ENCODE results near the gene ZSCAN23. TPM values are rescaled to one million over a fixed set of nuclear protein-coding genes. Genes with fewer than 3 reads are reported as not detected.

The ZSCAN23 gene
- total and polyA plus RNA-seq, 9 of the 15 experiments (the other 6 are each of a cell fraction or from before 2014, with no cell fraction given) = 0.05 to 0.29 (median 0.21) TPM; not detected in 1

DNA sequence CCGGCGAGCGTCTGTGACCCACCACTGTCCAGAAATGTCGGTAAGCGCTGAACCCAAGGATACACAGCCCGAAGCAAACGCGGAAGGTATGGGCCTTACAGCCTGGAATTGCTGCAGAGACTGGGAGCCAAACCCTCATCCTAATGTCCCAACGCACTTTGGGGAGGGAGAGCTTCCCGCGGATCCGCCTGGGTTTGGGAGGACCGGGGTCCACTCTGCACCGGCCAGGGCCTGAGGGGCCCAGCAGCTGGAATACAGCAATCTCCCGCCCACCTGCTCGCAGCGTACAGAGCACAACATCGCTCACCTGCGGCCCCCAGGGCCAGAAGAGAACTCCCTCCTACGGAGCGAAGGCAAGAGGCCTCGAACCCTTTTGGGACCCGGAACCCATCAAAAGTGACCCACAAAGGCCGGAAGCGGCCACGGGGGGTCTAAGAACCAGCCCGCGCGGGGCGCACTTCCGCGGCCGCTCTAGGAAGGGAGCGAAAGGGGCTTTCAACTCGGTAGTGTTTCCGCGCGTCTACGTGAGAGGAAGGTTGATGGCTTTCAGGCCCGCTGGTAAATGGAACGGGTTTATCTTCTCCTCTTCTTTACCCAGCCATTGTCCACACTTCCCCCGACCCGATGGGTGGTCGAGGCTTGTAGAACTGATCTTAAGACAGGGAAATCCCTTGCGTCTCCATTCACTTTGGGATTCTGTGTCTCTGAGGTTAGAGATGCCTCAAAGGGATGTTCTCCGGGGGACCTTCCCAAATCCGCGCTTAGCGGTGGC, 43.8 kb downstream of the ZSCAN23 start, which contains the start of gene ZSCAN12 (continued):
- TF ChIP-seq, protein P1, sequence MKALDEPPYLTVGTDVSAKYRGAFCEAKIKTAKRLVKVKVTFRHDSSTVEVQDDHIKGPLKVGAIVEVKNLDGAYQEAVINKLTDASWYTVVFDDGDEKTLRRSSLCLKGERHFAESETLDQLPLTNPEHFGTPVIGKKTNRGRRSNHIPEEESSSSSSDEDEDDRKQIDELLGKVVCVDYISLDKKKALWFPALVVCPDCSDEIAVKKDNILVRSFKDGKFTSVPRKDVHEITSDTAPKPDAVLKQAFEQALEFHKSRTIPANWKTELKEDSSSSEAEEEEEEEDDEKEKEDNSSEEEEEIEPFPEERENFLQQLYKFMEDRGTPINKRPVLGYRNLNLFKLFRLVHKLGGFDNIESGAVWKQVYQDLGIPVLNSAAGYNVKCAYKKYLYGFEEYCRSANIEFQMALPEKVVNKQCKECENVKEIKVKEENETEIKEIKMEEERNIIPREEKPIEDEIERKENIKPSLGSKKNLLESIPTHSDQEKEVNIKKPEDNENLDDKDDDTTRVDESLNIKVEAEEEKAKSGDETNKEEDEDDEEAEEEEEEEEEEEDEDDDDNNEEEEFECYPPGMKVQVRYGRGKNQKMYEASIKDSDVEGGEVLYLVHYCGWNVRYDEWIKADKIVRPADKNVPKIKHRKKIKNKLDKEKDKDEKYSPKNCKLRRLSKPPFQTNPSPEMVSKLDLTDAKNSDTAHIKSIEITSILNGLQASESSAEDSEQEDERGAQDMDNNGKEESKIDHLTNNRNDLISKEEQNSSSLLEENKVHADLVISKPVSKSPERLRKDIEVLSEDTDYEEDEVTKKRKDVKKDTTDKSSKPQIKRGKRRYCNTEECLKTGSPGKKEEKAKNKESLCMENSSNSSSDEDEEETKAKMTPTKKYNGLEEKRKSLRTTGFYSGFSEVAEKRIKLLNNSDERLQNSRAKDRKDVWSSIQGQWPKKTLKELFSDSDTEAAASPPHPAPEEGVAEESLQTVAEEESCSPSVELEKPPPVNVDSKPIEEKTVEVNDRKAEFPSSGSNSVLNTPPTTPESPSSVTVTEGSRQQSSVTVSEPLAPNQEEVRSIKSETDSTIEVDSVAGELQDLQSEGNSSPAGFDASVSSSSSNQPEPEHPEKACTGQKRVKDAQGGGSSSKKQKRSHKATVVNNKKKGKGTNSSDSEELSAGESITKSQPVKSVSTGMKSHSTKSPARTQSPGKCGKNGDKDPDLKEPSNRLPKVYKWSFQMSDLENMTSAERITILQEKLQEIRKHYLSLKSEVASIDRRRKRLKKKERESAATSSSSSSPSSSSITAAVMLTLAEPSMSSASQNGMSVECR (CRISPR knock-in tag; IDR thresholded peaks at IDR 0.05) = peak; percentile 69; the same call in 1 of the 2 replicates
- TF ChIP-seq NR2C2 (CRISPR knock-in tag; IDR thresholded peaks at IDR 0.05) (peak; percentile 89), NR2C2 (tag; IDR thresholded peaks at IDR 0.05) (peak; percentile 97), MAZ (CRISPR knock-in tag; conservative IDR thresholded peaks at IDR 0.05 in 1 of 2, IDR thresholded peaks at IDR 0.05 in 1 of 2) (peak; percentile 93 to 98; a peak in 3 of 4 replicates), FIP1L1 (IDR thresholded peaks at IDR 0.05; ENCODE audit: low read depth, low read length, poor library complexity, severe bottlenecking) (peak; percentile 42), LEF1 (IDR thresholded peaks at IDR 0.05) (no peak), PRDM10 (IDR thresholded peaks at IDR 0.05; ENCODE audit: partially characterized antibody) (peak; percentile 40), ZNF644 (tag; IDR thresholded peaks at IDR 0.05; ENCODE audit: low read depth) (no peak), SP2 (IDR thresholded peaks at IDR 0.05; ENCODE audit: extremely low read depth, low read depth, low read length, poor library complexity, severe bottlenecking) (peak; percentile 99), CGGBP1 (CRISPR knock-in tag; IDR thresholded peaks at IDR 0.05) (no peak; the same call in 1 of the 2 replicates), ZNF197 (CRISPR knock-in tag; IDR thresholded peaks at IDR 0.05; ENCODE audit: low read depth) (no peak), DIDO1 (tag; IDR thresholded peaks at IDR 0.05; ENCODE audit: low read depth) (peak; percentile 97), SMARCA4 (IDR thresholded peaks at IDR 0.05) (no peak)
- TF ChIP-seq, protein P2, sequence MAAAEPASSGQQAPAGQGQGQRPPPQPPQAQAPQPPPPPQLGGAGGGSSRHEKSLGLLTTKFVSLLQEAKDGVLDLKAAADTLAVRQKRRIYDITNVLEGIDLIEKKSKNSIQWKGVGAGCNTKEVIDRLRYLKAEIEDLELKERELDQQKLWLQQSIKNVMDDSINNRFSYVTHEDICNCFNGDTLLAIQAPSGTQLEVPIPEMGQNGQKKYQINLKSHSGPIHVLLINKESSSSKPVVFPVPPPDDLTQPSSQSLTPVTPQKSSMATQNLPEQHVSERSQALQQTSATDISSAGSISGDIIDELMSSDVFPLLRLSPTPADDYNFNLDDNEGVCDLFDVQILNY (CRISPR knock-in tag; IDR thresholded peaks at IDR 0.05) = peak; percentile 74; the same call in 1 of the 2 replicates
- TF ChIP-seq, protein P3, sequence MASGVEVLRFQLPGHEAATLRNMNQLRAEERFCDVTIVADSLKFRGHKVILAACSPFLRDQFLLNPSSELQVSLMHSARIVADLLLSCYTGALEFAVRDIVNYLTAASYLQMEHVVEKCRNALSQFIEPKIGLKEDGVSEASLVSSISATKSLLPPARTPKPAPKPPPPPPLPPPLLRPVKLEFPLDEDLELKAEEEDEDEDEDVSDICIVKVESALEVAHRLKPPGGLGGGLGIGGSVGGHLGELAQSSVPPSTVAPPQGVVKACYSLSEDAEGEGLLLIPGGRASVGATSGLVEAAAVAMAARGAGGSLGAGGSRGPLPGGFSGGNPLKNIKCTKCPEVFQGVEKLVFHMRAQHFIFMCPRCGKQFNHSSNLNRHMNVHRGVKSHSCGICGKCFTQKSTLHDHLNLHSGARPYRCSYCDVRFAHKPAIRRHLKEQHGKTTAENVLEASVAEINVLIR (CRISPR knock-in tag; IDR thresholded peaks at IDR 0.05) = peak; percentile 77
